ENCODE measurements around the gene PRLR.

Gene PRLR

DNA sequence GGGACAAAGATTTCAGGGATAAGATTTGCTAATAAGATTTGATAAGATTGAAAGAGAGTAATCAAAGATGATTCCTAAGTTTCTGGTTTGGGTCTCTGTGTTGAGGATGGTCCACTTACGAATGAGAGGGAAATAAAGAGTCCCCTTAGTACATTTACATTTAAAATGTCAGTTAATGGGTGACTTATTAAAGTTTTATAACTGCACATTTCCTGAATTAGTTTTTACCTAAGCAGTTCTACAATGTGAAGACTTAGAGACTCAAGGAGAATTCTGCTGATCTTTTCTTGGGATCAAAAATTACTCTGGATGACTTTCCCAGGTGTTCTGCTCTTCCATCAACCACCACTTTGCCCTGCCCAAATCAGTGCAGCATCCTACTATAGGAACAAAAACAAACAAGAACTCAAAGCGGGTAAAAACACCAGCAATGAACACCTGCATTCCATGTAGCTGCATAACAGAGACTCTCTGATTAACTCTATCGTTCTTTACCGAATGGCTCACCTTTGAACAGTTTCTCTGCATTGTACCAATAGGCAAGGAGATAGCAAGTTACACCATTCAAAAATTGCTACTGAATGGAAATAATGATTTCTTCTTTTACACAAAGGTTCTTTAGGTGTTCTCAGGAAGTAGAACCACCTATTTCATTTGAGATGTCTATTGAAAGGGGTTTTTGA, 65.3 kb downstream of the PRLR start:
- DNase-seq, result no peak
- H3K27ac ChIP-seq, result no peak overlapping the region
- H3K27me3 ChIP-seq (replicated peaks), result no peaks in the 10 kb centered on the region
- TF ChIP-seq, protein P1, sequence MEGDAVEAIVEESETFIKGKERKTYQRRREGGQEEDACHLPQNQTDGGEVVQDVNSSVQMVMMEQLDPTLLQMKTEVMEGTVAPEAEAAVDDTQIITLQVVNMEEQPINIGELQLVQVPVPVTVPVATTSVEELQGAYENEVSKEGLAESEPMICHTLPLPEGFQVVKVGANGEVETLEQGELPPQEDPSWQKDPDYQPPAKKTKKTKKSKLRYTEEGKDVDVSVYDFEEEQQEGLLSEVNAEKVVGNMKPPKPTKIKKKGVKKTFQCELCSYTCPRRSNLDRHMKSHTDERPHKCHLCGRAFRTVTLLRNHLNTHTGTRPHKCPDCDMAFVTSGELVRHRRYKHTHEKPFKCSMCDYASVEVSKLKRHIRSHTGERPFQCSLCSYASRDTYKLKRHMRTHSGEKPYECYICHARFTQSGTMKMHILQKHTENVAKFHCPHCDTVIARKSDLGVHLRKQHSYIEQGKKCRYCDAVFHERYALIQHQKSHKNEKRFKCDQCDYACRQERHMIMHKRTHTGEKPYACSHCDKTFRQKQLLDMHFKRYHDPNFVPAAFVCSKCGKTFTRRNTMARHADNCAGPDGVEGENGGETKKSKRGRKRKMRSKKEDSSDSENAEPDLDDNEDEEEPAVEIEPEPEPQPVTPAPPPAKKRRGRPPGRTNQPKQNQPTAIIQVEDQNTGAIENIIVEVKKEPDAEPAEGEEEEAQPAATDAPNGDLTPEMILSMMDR (IDR thresholded peaks at IDR 0.05; ENCODE audit: low read depth, low read length, missing control alignments), result no peak
- H3K36me3 ChIP-seq (replicated peaks), result no peaks in the 10 kb centered on the region
- in situ Hi-C loops (cut with HindIII; ENCODE audit: low pct_ligation_motif_present, low sequenced_read_pairs), result no loop called here
- no peak overlapping the region for H3K4me3 ChIP-seq (ENCODE audit: low read depth, low read length)

DNA sequence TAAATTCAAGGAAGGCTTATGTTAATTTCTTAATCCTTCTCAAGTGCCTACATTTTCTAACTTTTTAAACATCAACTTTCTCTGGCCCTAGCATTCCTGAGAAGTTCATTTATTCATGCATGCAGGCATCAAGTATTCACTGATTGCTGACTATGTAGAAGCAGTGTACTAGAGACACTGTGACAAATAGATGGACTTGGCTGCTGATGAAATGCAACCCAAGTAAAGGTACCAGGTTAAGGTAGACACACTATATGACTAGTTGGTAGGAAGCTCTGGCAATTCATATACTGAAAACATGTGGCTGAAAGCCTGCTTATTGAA, 66.6 kb downstream of the PRLR start:
- no peak overlapping the region for H3K27ac ChIP-seq
- in situ Hi-C loops (cut with HindIII; ENCODE audit: low pct_ligation_motif_present, low sequenced_read_pairs), result no loop called here
- H3K36me3 ChIP-seq (replicated peaks), result no peaks in the 10 kb centered on the region
- no peaks in the 10 kb centered on the region for H3K27me3 ChIP-seq (replicated peaks)
- TF ChIP-seq, protein P1 (IDR thresholded peaks at IDR 0.05; ENCODE audit: low read depth, low read length, missing control alignments), result no peak
- no peak for DNase-seq
- H3K4me3 ChIP-seq (ENCODE audit: low read depth, low read length), result no peak overlapping the region

DNA sequence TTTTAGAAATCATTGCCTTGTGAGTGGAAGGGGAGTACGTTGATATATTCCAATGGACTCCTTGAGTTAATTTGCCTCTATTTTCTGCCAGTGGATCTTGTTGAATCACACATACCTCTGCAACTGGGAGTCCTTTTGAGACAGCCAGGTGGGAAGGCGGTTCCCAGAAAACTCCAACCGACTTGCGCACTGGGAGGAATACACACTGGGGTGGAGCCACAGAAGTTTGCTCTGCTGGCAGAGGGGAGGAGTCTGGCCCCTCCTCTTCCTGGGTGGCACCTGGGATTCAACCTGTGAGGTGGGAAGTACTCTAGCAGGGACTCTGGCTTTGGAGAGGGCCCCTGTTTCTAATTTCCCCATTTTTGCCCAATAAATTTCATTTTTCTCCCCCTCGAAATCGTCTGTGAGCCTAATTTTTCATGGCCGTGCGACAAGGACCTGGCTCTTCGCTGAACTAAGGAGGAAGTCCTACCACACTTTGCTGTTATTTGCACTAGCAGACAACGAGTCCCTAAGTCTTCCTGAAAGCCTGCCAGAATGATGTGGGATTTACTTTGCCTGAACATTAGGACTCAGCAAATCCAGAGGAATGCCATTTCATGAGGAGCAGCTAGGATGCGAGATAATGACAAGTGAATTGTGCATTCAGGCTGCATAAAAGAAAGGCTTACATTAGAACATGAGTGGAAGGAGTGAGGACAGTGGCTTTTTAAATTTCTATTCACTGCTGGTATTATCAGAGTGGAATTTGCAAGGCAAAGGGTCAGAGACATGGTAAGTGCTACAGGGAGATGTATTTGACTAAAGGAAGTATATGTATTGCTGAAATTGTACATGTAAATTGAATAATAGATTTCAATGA, 67.2 kb downstream of the PRLR start:
- Histone ChIP-seq H3K36me3 (replicated peaks) (no peaks in the 10 kb centered on the region), H3K27me3 (replicated peaks) (no peaks in the 10 kb centered on the region), H3K4me3 (ENCODE audit: low read depth, low read length) (no peak overlapping the region), H3K27ac (no peak overlapping the region)
- in situ Hi-C loops (cut with HindIII; ENCODE audit: low pct_ligation_motif_present, low sequenced_read_pairs), result no loop called here
- TF ChIP-seq, protein P1 (IDR thresholded peaks at IDR 0.05; ENCODE audit: low read depth, low read length, missing control alignments), result no peak
- DNase-seq, result no peak

DNA sequence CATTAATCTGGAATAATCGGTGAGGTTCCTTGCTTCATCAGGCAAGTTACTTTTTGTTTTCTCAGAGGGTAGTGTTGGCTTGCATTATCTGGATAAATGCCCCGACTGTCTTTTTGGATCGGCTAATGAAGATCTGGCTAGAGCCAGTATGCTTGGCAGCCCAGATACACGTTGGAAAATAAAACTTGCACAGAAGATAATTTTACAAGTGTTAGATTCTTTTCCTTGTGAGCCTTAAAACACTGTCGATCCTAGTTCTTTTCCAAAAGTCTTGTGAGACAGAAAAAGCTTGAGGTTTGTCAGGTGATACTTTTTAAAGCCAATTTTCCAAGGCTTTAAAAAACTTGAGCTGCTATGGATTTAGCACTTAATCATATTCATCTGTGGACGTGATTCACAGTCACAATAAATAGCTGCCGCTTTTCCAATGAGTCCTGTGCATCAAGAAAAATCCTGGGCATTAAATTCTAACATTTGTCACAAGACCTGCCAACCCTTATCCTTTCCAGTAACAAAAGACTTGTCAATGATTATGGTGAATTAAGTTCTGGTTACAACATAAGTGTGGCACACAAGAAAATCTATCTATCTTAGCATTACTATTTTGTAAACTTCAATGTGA, 68.5 kb downstream of the PRLR start:
- H3K27ac ChIP-seq, result no peak overlapping the region
- in situ Hi-C loops (cut with HindIII; ENCODE audit: low pct_ligation_motif_present, low sequenced_read_pairs), result no loop called here
- DNase-seq, result no peak
- no peak overlapping the region for H3K4me3 ChIP-seq (ENCODE audit: low read depth, low read length)
- H3K36me3 ChIP-seq (replicated peaks), result no peaks in the 10 kb centered on the region
- no peaks in the 10 kb centered on the region for H3K27me3 ChIP-seq (replicated peaks)
- TF ChIP-seq, protein P1 (IDR thresholded peaks at IDR 0.05; ENCODE audit: low read depth, low read length, missing control alignments), result no peak

DNA sequence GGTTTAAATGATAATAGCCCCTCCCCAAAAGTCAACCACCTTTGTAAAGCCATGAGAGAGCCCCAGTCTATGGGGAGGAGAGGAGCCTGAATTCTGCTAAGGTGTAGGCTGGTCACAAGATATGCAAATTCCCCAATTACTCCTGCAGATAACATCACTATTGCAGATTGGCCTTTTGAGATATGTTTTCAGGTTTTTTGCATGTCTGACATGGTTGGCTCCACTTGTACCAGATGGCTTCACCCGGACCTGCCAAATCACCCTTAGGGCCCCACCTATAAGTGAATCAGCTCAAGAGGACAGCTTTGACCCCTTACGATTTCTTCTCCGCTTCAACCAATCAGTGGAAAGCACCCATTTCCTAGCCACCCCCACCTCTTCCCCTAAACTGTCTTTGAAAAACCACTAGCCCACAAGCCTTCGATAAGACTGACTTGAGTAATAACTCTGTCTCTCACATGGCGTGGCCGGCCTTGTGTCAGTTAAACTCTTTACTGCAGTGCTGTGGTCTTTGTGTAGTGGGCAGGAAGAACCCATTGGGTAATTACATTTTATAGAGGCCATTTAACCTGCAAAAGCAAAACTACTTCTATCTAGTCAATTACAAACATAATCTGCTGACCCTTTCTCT, 69.7 kb downstream of the PRLR start:
- Histone ChIP-seq H3K27me3 (replicated peaks) (no peaks in the 10 kb centered on the region), H3K36me3 (replicated peaks) (no peaks in the 10 kb centered on the region), H3K27ac (no peak overlapping the region), H3K4me3 (ENCODE audit: low read depth, low read length) (no peak overlapping the region)
- TF ChIP-seq, protein P1 (IDR thresholded peaks at IDR 0.05; ENCODE audit: low read depth, low read length, missing control alignments), result no peak
- in situ Hi-C loops (cut with HindIII; ENCODE audit: low pct_ligation_motif_present, low sequenced_read_pairs), result no loop called here
- no peak for DNase-seq
